Medulla oblongata (tissue), 1 donor: Measurements from ENCODE around the gene ANAPC7.
"Not testable (repeated sequence)": the region's sequence is repeated elsewhere in the genome, so short reads cannot be mapped to it uniquely, and the experiment has no call there.

ENCODE experiments used
- DNase-seq: peaks from one replicate; pipeline ENCODE4 v3.0.0-alpha.2; 2015; ENCODE audit errors: extremely low spot score

ANAPC7 gene

DNA sequence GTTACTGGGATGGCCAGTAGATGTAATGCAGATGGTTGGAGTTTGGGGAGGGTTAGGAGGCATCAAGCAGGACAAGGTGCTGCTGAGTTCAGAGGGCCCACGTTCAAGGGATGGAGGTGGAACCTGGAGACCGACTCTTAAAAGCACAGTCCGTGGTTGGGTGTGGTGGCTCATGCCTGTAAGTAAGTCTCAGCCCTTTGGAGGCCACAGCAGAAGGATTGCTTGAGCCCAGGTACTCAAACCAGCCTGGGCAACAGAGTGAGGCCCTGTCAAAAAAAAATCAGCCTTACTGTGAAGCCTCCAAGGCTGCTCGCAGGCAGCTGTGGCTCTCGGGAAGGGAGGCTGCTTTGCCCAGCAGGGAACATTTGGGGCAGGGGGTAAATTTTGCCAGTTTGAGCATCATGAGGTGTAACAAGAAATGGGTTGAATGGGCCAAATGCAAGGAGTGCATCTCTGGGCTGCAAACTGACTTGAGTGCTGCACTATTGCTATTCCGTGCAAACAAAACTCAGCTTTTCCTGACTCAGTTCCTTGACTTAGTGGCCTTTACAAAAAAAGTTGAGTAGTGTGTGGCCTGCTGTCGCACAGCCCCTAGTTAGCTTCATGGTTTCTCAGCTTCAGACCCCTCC, 55.0 kb downstream of the ANAPC7 start:
- no peak for DNase-seq

DNA sequence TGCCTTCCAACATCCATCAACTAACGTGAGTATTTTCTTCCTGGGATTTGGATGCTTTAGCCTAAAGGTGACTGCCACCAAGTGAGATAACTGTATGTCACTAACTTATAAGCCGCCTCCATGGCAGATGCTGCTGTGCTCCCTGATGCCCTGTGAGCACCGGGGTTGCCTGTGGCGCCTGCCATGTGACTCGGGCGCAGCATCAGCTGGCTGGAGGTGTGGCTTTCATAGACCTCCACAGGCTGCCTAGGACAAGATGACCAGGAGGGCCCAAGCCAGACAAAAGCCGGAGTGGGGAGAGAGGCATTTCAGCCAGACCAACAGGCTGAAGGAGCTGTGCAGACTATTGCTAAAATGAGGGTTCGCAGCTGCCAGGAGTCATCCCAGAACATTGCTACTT, 55.7 kb downstream of the ANAPC7 start:
- no peak for DNase-seq

GRCh38 chr12:110345963-110346362, 57.5 kb downstream of the ANAPC7 start:
- no peak for DNase-seq

DNA sequence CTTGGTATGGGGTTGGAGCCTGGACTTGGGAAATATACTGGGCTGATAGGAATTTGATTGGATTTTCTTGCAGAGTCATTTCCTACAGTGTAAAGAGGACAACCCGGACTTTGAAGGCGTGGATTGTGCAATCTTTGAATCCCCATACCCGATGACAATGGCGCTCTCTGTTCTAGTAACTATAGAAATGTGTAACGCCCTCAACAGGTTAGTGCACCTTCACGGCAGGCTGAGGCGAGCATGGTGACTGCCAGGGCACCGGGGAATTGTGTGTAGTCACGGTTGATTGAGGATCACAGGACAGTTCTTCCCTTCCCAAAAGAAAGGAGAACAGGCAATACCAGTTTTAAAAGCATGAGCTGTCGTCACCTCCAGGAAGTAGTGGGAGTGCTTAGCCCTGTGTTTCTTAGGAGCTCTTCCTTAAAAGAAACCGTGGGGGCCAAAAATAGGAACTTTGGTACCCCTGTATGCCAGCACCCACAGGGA, 58.3 kb downstream of the ANAPC7 start:
- DNase-seq, result peak; percentile 25

GRCh38 chr12:110344657-110345056, 58.9 kb downstream of the ANAPC7 start:
- DNase-seq, result no peak

GRCh38 chr12:110343736-110344555, 59.6 kb downstream of the ANAPC7 start:
- DNase-seq, result no peak

GRCh38 chr12:110343114-110343513, 60.4 kb downstream of the ANAPC7 start:
- DNase-seq, result no peak

DNA sequence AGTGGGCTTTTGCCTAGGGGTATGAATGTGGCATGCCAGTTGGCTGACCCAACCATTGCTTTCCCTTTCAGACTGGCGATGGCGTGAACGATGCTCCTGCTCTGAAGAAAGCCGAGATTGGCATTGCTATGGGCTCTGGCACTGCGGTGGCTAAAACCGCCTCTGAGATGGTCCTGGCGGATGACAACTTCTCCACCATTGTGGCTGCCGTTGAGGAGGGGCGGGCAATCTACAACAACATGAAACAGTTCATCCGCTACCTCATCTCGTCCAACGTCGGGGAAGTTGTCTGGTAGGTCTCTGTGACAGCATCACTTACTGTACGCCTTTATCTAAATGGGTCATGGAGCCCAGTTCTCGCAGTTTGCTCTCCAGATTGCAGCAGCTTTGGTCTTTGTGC, 61.4 kb downstream of the ANAPC7 start:
- no peak for DNase-seq

- DNase-seq, result no peak
These were observed 62.8 kb downstream of the ANAPC7 start for GRCh38 chr12:110340706-110341105.

GRCh38 chr12:110340261-110340660, 63.2 kb downstream of the ANAPC7 start:
- not testable (repeated sequence) for DNase-seq

- no peak for DNase-seq
These were observed 64.1 kb downstream of the ANAPC7 start for GRCh38 chr12:110339184-110339952.

DNA sequence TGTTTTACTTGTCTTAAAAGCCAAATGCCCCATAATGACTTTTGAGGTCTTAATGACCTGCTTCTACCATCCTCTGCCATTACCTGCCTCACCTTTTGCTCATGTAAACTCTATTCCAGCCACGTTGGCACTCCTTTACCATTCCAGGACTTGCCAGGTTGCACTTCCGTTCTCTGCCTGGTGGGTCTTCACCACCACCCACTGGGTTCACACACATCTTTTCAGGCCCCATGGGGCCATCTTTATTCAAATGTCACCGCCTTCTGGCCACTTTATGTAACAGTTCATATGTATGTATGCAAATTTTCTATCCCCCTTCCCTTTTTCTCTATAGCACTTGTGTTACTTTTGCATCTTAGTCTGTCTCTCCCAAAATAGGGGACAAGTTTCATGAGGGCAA, 64.8 kb downstream of the ANAPC7 start:
- no peak for DNase-seq

GRCh38 chr12:110337912-110338710, 65.4 kb downstream of the ANAPC7 start:
- no peak for DNase-seq

DNA sequence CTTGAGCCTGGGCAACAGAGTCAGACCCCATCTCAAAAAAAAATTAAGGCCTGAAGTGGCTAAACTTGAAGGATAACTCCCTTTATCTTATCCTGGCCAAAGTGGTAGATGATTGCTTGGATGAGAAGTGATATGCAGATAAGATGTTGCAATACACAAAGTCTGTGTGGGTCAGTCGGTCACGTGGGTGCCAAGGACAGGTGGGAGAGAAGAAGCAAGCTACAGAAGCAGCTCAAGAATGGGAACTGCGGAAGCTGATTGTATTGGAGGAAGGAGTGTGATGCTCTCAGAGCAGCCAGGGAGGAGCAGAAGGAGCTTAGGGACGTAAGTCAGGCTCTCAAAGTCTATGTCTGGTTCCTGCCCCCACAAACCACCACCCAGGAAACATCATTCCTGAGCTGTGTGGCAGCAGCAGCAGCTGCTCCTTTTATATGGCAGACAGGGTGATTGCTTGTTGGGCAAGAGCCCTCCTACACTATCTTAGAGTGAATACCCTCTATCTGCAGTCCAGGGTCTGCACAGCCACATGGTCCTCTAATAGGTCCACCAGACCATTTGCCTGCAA, 67.9 kb downstream of the ANAPC7 start:
- DNase-seq, result no peak

- no peak for DNase-seq
These were observed 70.3 kb downstream of the ANAPC7 start for GRCh38 chr12:110333201-110333600.

- DNase-seq, result peak; percentile 36
These were observed 73.0 kb downstream of the ANAPC7 start for GRCh38 chr12:110330544-110330943.

GRCh38 chr12:110330124-110330523, 73.4 kb downstream of the ANAPC7 start:
- no peak for DNase-seq

GRCh38 chr12:110329710-110330109, 73.8 kb downstream of the ANAPC7 start:
- no peak for DNase-seq
